ENCODE measurements around the gene PBX3.
"Not testable (repeated sequence)": the region's sequence is repeated elsewhere in the genome, so short reads cannot be mapped to it uniquely, and the experiment has no call there.

The PBX3 gene

DNA sequence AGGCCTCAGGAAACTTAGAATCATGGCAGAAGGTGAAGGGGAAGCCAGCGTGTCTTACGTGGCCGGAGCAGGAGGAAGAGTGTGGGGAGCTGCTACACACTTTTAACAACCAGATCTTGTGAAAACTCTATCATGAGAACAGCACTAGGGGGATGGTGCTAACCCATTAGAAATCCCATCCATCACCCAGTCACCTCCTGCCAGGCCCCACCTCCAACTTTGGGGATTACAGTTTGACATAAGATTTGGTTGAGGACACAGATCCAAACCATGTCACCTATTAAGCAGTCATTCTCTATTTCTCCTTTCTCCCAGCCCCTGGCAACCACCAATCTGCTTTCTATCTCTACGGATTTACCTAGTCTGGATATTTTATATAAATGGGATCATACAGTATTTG lies 26.9 kb downstream of the PBX3 start:
- TF ChIP-seq GATA1 (IDR thresholded peaks at IDR 0.05; ENCODE audit: low read depth, low read length) (no peak), POLR2A (IDR thresholded peaks at IDR 0.05; ENCODE audit: low read length) (no peak)
- no peak for DNase-seq

DNA sequence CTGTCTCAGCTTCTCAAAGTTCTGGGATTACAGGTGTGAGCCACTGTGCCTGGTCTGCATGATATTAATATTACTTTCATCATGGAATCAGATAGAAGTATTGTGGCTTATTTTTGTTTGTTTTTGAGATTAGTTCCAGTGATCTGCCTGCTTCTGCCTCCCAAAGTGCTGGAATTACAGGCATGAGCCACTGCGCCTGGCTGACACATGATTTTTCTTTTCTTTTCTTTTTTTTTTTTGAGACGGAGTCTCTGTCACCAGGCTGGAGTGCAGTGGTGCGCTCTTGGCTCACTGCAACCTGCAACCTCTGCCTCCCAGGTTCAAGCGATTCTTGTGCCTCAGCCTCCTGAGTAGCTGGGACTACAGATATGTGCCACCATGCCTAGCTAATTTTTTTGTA lies 29.6 kb downstream of the PBX3 start:
- not testable (repeated sequence) for DNase-seq

DNA sequence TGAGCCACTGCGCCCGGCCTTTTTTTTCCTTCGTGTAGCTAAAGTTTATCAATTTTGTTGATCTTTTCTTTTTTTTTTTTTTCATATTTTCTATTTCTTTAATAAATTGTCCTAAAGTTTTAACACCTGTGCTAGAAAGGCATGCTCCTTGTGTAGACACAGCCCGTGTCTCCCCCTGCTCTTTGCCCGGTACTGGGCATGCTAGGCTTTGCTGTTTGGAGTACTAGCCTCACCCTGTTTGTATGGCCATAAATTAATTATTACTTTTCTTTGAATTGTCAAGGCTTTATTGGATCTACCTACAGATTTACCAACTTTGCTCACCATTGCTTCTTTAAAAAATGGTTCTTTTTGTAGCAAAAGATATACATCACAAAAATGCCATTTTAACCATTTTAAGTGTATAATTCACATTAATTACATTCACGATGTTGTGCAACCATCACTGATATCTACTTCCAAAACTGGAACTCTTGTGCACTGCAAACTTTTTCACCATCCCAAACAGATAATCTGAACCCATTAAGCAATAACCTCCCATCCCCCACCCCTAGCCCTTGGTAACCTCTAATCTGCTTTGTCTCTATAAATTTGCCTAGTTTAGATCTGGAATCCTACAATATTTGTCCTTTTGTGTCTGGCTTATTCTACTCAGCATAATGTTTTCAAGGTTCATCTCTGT lies 31.5 kb downstream of the PBX3 start:
- DNase-seq = not testable (repeated sequence)

DNA sequence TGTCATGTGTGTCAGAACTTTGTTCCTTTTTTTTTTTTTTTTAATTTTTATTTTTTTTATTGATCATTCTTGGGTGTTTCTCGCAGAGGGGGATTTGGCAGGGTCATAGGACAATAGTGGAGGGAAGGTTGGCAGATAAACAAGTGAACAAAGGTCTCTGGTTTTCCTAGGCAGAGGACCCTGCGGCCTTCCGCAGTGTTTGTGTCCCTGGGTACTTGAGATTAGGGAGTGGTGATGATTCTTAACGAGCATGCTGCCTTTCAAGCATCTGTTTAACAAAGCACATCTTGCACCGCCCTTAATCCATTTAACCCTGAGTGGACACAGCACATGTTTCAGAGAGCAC lies 32.0 kb downstream of the PBX3 start:
- not testable (repeated sequence) for DNase-seq

DNA sequence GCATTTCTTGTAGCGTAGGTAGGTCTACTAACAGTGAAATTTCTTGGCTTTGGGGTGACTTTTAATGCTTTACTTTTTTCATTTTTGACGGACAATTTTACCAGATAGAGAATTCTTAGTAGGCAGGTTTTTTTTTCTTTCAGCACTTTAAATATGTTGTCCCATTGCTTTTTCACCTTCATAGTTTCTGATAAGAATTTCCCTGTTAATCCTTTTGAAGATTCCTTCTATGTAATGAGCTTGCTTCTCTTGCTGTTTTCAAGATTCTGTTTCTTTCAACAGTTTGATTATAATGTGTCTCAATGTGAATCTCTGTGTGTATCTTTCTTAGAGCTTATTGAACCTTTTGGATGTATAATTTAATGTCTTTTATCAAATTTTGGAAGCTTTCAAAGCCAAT lies 35.5 kb downstream of the PBX3 start:
- no peak for TF ChIP-seq GATA1 (IDR thresholded peaks at IDR 0.05; ENCODE audit: low read depth, low read length)
- no peak for TF ChIP-seq POLR2A (IDR thresholded peaks at IDR 0.05; ENCODE audit: low read length)
- no peak for DNase-seq

DNA sequence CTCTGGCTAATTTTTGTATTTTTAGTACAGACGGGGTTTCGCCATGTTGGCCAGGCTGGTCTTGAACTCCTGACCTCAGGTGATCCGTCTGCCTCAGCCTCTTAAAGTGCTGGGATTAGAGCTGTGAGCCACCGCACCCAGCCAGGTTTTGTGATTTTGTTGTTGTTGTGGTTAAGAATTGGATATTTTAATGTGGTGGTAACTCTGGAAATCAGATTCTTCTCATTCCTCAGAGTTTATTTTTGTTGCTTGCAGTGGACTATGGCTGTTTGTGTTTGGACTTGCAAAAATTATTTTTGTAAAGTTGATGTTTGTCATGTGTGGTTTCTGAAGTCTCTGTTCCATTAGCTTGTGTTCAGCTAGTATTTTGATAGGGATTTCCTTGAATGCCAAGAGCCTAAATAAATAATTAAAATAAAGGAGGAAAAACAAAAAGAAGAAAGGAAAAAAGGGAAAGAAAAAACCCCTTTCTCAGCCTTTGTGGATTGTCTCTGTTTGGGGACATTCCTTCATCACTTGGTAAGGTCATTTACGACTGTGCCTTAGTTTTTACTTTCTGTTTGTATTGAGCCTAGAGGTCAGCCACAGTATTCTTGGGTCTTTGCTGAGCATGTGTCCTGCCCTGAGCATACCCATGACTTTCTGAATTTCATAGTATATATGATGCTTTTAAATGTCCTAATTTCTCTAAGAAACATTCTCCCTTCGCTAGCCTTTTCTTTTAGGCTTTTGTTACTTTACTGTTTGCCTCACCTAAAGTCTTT lies 37.3 kb downstream of the PBX3 start:
- DNase-seq = no peak
- TF ChIP-seq POLR2A (IDR thresholded peaks at IDR 0.05; ENCODE audit: low read length) = no peak
- TF ChIP-seq GATA1 (IDR thresholded peaks at IDR 0.05; ENCODE audit: low read depth, low read length) = no peak

DNA sequence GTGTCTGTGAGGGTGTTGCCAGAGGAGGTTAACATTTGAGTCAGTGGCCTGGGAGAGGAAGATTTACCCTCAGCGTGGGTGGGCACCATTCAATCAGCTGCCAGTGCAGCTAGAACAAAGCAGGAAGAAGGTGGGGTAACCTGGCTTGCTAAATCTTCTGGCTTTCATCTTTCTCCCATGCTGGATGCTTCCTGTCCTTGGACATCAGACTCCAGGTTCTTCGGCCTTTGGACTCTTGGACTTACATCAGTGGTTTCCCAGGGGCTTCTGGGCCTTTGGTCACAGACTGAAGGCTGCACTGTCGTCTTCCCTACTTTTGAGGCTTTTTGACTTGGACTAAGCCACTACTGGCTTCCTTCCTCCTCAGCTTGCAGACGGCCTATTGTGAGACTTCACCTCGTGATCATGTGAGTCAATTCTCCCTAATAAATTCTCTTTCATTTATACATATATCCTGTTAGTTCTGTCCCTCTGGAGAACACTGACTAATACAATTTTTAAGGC lies 38.1 kb downstream of the PBX3 start:
- TF ChIP-seq GATA1 (IDR thresholded peaks at IDR 0.05; ENCODE audit: low read depth, low read length) = no peak
- no peak for TF ChIP-seq POLR2A (IDR thresholded peaks at IDR 0.05; ENCODE audit: low read length)
- DNase-seq = no peak

DNA sequence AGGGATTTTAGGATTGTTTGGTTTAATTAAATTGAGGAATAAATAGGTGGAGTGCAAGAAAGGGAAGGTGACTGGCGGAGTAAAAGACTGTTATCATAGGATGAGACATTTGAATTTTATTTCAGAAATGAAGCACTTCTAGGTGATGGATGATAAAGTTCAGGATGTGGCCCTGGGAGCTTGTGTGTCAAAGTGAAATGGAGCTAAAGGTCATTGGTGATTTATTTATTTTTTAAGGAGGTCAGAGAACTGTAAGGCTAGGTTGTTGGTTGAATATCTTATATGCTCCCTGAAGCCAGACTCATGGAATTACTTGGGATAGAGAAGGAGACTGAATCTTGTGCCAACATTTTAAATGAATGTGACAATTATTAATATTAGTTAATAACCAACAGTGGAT lies 40.5 kb downstream of the PBX3 start:
- no peak for TF ChIP-seq POLR2A (IDR thresholded peaks at IDR 0.05; ENCODE audit: low read length)
- TF ChIP-seq GATA1 (IDR thresholded peaks at IDR 0.05; ENCODE audit: low read depth, low read length) = no peak
- DNase-seq = no peak

DNA sequence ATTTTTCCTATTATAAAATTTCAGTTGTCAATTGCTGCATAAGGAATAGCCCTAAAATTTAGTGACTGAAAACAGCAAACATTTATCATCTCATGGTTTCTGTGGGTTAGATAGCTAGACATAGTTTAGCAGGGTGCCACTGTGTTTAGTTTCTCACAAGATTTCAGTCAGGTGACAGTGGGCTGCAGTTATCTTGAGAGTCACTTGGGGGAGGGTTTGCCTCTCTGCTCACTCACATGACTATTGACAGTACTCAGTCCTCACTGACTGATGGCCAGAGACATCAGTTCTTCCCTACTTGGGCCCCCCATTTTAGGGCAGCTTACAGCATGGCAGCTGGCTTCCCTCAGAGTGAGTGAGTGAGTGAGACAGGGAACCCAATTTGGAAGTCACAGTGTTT lies 42.0 kb downstream of the PBX3 start:
- peak; percentile 53 to 63 for DNase-seq
- TF ChIP-seq GATA1 (IDR thresholded peaks at IDR 0.05; ENCODE audit: low read depth, low read length) (no peak), POLR2A (IDR thresholded peaks at IDR 0.05; ENCODE audit: low read length) (no peak)

DNA sequence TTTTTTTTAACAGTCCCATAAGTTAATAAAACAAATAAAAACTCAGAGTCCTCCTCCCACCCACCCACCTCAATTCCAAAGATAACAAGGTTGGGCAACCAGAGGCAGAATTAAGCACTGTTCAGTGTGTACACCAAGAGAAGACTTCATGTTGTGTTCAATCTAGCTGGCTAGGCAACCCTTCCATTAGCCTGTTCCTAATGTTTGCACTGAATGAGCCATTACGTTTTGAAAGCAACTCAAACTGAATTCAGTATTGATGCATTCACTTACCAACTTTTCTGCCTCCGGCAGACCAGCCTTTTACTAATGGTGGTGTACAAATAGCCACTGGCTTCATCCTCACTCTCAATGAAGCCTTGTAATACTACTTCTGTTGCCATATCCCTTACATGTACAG lies 47.5 kb downstream of the PBX3 start:
- TF ChIP-seq POLR2A (IDR thresholded peaks at IDR 0.05; ENCODE audit: low read length) (no peak), GATA1 (IDR thresholded peaks at IDR 0.05; ENCODE audit: low read depth, low read length) (no peak)
- no peak for DNase-seq

DNA sequence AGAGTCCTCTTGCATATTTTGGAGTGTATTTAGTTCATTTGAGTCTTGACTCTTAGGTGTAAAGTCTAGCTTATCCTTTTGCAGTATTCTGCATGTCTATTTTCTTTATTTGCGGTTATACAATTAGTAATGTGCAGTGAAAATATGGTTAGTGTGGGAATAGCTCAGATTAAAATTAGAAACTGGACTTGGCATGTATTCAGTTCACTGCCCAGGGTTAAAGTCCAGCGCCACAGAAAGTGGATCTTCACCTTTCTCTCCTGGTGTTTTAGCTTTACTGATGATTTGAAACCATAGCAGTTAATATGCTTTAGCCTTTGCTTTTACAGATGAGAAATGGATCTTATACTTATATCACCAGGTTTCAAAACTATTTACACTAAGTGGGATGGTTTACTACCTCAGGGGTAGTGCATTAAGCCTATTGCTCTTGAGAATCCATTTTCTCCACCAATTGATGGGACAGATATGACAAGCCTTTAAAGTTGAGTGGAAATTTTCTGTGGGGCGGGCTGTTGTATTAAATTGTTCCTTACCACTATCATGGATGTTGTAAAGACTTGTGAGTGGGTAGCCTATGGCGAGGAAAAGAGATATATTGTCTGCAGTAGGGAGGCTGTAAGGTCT lies 48.9 kb downstream of the PBX3 start:
- TF ChIP-seq POLR2A (IDR thresholded peaks at IDR 0.05; ENCODE audit: low read length) (no peak), GATA1 (IDR thresholded peaks at IDR 0.05; ENCODE audit: low read depth, low read length) (no peak)
- no peak for DNase-seq

DNA sequence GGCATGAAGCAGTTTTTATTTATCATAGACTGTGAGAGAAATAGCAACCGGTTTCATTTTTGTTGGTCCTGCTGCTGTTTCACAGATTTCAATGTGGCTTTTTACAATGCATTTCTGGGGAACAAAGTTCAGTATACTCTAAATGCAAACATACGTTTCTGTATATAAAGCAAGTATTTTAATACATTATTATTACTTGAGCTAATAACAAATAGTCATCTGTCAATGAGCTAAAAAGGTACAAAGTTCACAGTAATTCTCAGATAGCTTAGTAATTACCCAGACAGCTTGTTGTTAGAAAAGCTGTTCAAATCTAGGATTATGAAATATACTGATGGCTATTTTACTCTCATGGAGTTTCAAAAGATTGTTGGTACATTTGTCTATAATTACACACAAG lies 50.8 kb downstream of the PBX3 start:
- TF ChIP-seq GATA1 (IDR thresholded peaks at IDR 0.05; ENCODE audit: low read depth, low read length) (no peak), POLR2A (IDR thresholded peaks at IDR 0.05; ENCODE audit: low read length) (no peak)
- no peak for DNase-seq

DNA sequence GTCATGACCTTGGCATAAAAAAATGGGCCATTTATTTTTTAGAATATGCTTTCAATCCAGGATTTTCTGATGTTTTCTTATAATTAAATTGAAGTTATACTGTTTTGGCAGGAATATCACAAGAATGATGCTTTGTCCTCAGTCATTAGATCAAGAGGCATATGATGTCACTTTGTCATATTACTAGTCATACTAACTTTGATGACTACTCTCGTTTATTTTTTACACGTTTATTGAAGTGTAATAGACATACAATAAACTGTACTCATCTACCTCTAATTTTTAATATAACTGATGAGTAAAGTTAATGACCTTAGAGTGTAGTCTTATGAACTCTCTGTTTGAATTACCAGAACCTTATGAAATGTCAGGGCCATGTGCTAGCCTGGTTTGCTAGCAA lies 56.4 kb downstream of the PBX3 start:
- TF ChIP-seq POLR2A (IDR thresholded peaks at IDR 0.05; ENCODE audit: low read length) = no peak
- no peak for TF ChIP-seq GATA1 (IDR thresholded peaks at IDR 0.05; ENCODE audit: low read depth, low read length)
- no peak for DNase-seq

DNA sequence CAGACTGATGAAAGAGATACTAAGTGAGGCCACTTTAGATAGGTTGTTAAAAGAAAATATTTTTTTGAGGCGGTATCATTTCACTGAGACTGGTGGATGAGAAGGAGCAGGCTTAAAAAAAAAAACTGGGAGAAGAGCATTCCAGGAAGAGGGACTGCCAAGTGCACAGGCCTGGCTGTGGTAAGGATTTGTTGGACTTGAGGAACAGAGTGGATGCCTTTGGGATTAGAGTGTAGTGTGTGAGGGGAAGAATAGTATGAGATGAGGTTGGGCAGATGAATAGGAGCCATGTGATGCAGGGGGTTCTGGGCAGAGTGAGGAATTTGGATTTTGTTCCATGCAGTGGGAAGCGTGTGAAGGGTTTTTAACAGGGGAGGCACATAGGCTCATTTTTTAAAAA lies 57.9 kb downstream of the PBX3 start:
- DNase-seq = no peak
- TF ChIP-seq POLR2A (IDR thresholded peaks at IDR 0.05; ENCODE audit: low read length) (no peak), GATA1 (IDR thresholded peaks at IDR 0.05; ENCODE audit: low read depth, low read length) (no peak)

DNA sequence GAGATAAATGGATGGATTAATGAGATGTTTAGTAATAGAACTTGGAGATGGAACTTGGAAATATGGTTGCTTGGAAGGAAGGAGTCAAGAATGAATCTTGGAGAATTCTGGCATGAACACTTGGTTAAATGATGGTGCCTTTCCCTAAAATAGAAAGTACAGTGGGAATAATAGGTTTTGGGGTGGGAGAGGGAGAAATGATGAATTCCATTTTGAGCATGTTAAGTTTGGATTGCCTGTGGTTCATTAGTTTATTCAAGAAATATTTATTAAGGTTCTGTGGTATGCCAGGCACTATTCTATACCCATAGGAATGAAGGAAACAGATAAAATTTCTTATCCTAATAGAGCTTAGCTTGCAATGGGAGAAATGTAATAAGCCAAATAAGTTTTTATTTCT lies 58.4 kb downstream of the PBX3 start:
- TF ChIP-seq POLR2A (IDR thresholded peaks at IDR 0.05; ENCODE audit: low read length) (no peak), GATA1 (IDR thresholded peaks at IDR 0.05; ENCODE audit: low read depth, low read length) (no peak)
- DNase-seq = no peak
